Measurements from ENCODE around the gene PANX1.
A peak's percentile ranks its signal among the peaks of the same experiment; 100 is the strongest.

PANX1 gene

GRCh38 chr11:94127638-94128037 lies 1.0 kb upstream of the PANX1 start:
- no peak for TF ChIP-seq CTCF (IDR thresholded peaks at IDR 0.05; ENCODE audit: low read depth, low read length, missing control alignments)
- peak overlapping the region; percentile 85 for H3K4me3 ChIP-seq (replicated peaks; ENCODE audit: low read depth, low read length)
- no peak for DNase-seq (ENCODE audit: extremely low read depth, low read depth)

GRCh38 chr11:94128291-94128745 lies 323 bp upstream of the PANX1 start:
- DNase-seq (ENCODE audit: extremely low read depth, low read depth) = no peak
- peak overlapping the region; percentile 85 for H3K4me3 ChIP-seq (replicated peaks; ENCODE audit: low read depth, low read length)
- no peak for TF ChIP-seq CTCF (IDR thresholded peaks at IDR 0.05; ENCODE audit: low read depth, low read length, missing control alignments)

GRCh38 chr11:94129512-94130297 lies 1.1 kb downstream of the PANX1 start:
- no peak for DNase-seq (ENCODE audit: extremely low read depth, low read depth)
- peak overlapping the region; percentile 85 for H3K4me3 ChIP-seq (replicated peaks; ENCODE audit: low read depth, low read length)
- no peak for TF ChIP-seq CTCF (IDR thresholded peaks at IDR 0.05; ENCODE audit: low read depth, low read length, missing control alignments)

GRCh38 chr11:94130298-94131046 lies 1.8 kb downstream of the PANX1 start:
- H3K4me3 ChIP-seq (replicated peaks; ENCODE audit: low read depth, low read length) = peak overlapping the region; percentile 85
- DNase-seq (ENCODE audit: extremely low read depth, low read depth) = no peak
- no peak for TF ChIP-seq CTCF (IDR thresholded peaks at IDR 0.05; ENCODE audit: low read depth, low read length, missing control alignments)

GRCh38 chr11:94131047-94131717 lies 2.5 kb downstream of the PANX1 start:
- H3K4me3 ChIP-seq (replicated peaks; ENCODE audit: low read depth, low read length) = peak overlapping the region; percentile 85
- DNase-seq (ENCODE audit: extremely low read depth, low read depth) = no peak
- TF ChIP-seq CTCF (IDR thresholded peaks at IDR 0.05; ENCODE audit: low read depth, low read length, missing control alignments) = no peak

- no peak for DNase-seq (ENCODE audit: extremely low read depth, low read depth)
- peak overlapping the region; percentile 85 for H3K4me3 ChIP-seq (replicated peaks; ENCODE audit: low read depth, low read length)
- no peak for TF ChIP-seq CTCF (IDR thresholded peaks at IDR 0.05; ENCODE audit: low read depth, low read length, missing control alignments)
Observed at GRCh38 chr11:94131718-94132115, 3.1 kb downstream of the PANX1 start.
